K562 (cell line): ENCODE measurements around the gene SORCS1. TPM values are rescaled to one million over a fixed set of nuclear protein-coding genes. Genes with fewer than 3 reads are reported as not detected.
A peak's percentile ranks its signal among the peaks of the same experiment; 100 is the strongest.

Source experiments
- ATAC-seq: fragments of 200-7000 bp; cut with Tn5 transposase; 3 replicates; pipeline ENCODE4 v1.9.1; 2020; ENCODE audit warnings: moderate library complexity
- BruUV-seq: library from RNA; stranded (reverse); fragments of 400-500 nt; replicated peaks from 2 replicates; lab custom pipeline; 2021; lab: Mats Ljungman, UMichigan
- CTCF ChIA-PET: fragments of 300-600 bp; formaldehyde crosslinking; extraction: SDS; loops from one replicate; lab custom pipeline; 2021; ENCODE audit warnings: low intra/inter-chr PET ratio; lab: Yijun Ruan, JAX
- POLR2A ChIA-PET: fragments of 300-600, 350-650 bp; sonication (Branson Sonifier 250); formaldehyde crosslinking; extraction: SDS; loops from one replicate; lab custom pipeline; 2021; ENCODE audit warnings: antibody characterized with exemption, inconsistent platforms; lab: Yijun Ruan, JAX
- DNase-seq, 4 experiments: peaks; one replicate each; pipeline versions ENCODE4 v3.0.0 to v3.0.0-alpha.2; 2011 to 2018; ENCODE audit warnings: low spot score in 3 of 4, mixed read lengths in 3 of 4; ENCODE audit errors: extremely low read depth in 1 of 4
- FAIRE-seq: peaks from 2 replicates; lab custom pipeline; 2011; peaks lifted over from hg19 to GRCh38; lab: Jason Lieb, UNC
- H2AFZ ChIP-seq: 2 replicates; pipeline ENCODE4 v1.6.0; 2011; ENCODE audit warnings: low read depth, low read length, control low read depth, inconsistent platforms
- H3K27ac ChIP-seq: fragments of 200-600 bp; 3 replicates; pipeline ENCODE4 v1.8.0; 2011; ENCODE audit warnings: low read depth, mild to moderate bottlenecking, control low read depth, inconsistent platforms, low read length, moderate library complexity, mixed read lengths; ENCODE audit errors: extremely low read depth
- H3K27me3 ChIP-seq, 2 experiments: fragments of 300-600 bp in 1 of 2; 2 replicates in 1 of 2; 3 replicates in 1 of 2; pipeline versions ENCODE4 v1.6.0 to v1.8.0; 2011; ENCODE audit warnings: inconsistent platforms in 2 of 2, low read length in 2 of 2, mild to moderate bottlenecking in 1 of 2, mixed read lengths in 1 of 2, moderate library complexity in 1 of 2; ENCODE audit not compliant: control insufficient read depth in 2 of 2, insufficient read depth in 2 of 2
- H3K36me3 ChIP-seq: fragments of 300-600 bp; 3 replicates; pipeline ENCODE4 v1.8.0; 2011; ENCODE audit warnings: mild to moderate bottlenecking, low read length, inconsistent platforms; ENCODE audit not compliant: control insufficient read depth, insufficient read depth
- H3K4me1 ChIP-seq, 2 experiments: fragments of 200-600 bp in 1 of 2; replicated peaks in 1 of 2; 2 replicates in 1 of 2; 3 replicates in 1 of 2; pipeline versions ENCODE4 v1.5.1 to v1.8.0; 2011; ENCODE audit warnings: inconsistent platforms in 2 of 2, low read length in 2 of 2, mild to moderate bottlenecking in 1 of 2, mixed read lengths in 1 of 2, moderate library complexity in 1 of 2; ENCODE audit not compliant: control insufficient read depth in 2 of 2, insufficient read depth in 2 of 2
- H3K4me2 ChIP-seq: 2 replicates; pipeline ENCODE4 v1.6.1; 2011; ENCODE audit warnings: low read length, control low read depth, inconsistent platforms, mixed read lengths; ENCODE audit not compliant: insufficient read depth
- H3K4me3 ChIP-seq: fragments of 200-600 bp; sonication (generic), shearing (Covaris generic); 2 replicates; pipeline ENCODE4 v1.5.1; 2016; ENCODE audit warnings: control low read depth, inconsistent platforms
- H3K79me2 ChIP-seq: fragments of 200-600 bp; 3 replicates; pipeline ENCODE4 v1.8.0; 2011; ENCODE audit warnings: low read length, inconsistent platforms; ENCODE audit not compliant: control insufficient read depth, insufficient read depth
- H3K9ac ChIP-seq, 2 experiments: 2 replicates each; pipeline versions ENCODE4 v1.6.0 to v1.6.1; 2011; ENCODE audit warnings: low read depth in 2 of 2, low read length in 2 of 2, control low read depth in 1 of 2, inconsistent platforms in 1 of 2, mild to moderate bottlenecking in 1 of 2, mixed read lengths in 1 of 2; ENCODE audit not compliant: insufficient read depth in 1 of 2
- H3K9me1 ChIP-seq: one replicate; pipeline ENCODE4 v1.6.0; 2011; ENCODE audit warnings: inconsistent platforms, mild to moderate bottlenecking, low read length, moderate library complexity; ENCODE audit not compliant: control insufficient read depth, insufficient read depth
- H3K9me3 ChIP-seq: replicated peaks from 2 replicates; pipeline ENCODE4 v1.5.1; 2011; ENCODE audit warnings: low read depth, low read length, inconsistent platforms; ENCODE audit not compliant: control insufficient read depth, insufficient read depth
- H4K20me1 ChIP-seq: replicated peaks from 2 replicates; pipeline ENCODE4 v1.6.1; 2011; ENCODE audit warnings: low read length, inconsistent platforms, mixed read lengths; ENCODE audit not compliant: control insufficient read depth, insufficient read depth
- BRCA1 ChIP-seq, 2 experiments: fragments of 450-650 bp in 1 of 2; sonication (generic) in 1 of 2; formaldehyde crosslinking in 1 of 2; IDR thresholded peaks; 2 replicates each; pipeline versions ENCODE4 v1.5.0 to v1.6.1; 2017 to 2020; ENCODE audit warnings: mild to moderate bottlenecking in 1 of 2, missing genetic modification reagents in 1 of 2
- DEAF1 ChIP-seq: fragments of 450-650 bp; formaldehyde crosslinking; IDR thresholded peaks from 2 replicates; pipeline ENCODE4 v1.4.0; 2020; ENCODE audit warnings: mild to moderate bottlenecking, moderate library complexity
- EGR1 ChIP-seq: fragments of 450-650 bp; conservative IDR thresholded peaks from 2 replicates; pipeline ENCODE4 v1.6.1; 2017; ENCODE audit warnings: mild to moderate bottlenecking
- FOS ChIP-seq: IDR thresholded peaks from 3 replicates; pipeline ENCODE4 v1.6.1; 2011; ENCODE audit not compliant: insufficient read length; ENCODE audit errors: extremely low read depth
- HMBOX1 ChIP-seq: sonication (generic); IDR thresholded peaks from 2 replicates; pipeline ENCODE4 v1.6.1; 2016
- KAT8 ChIP-seq: fragments of 450-650 bp; IDR thresholded peaks from 2 replicates; pipeline ENCODE4 v1.6.1; 2016; ENCODE audit warnings: low read depth, mild to moderate bottlenecking
- MAFK ChIP-seq: IDR thresholded peaks from 2 replicates; pipeline ENCODE4 v1.6.1; 2011; ENCODE audit warnings: low read length, improper control_type of control experiment
- PHF21A ChIP-seq: fragments of 450-650 bp; IDR thresholded peaks from 2 replicates; pipeline ENCODE4 v1.6.1; 2017; ENCODE audit warnings: low read depth, borderline replicate concordance
- PTRF ChIP-seq: fragments of 450-650 bp; IDR thresholded peaks from 2 replicates; pipeline ENCODE4 v1.6.1; 2016; ENCODE audit warnings: mild to moderate bottlenecking, missing genetic modification characterization, missing compliant biosample characterization
- RBBP5 ChIP-seq: fragments of 200-600 bp; sonication (generic); IDR thresholded peaks from 2 replicates; pipeline ENCODE4 v1.6.1; 2012; ENCODE audit warnings: borderline replicate concordance, mild to moderate bottlenecking, low read length, control low read depth, inconsistent platforms; ENCODE audit not compliant: insufficient read depth, poor library complexity, severe bottlenecking
- RHOXF2B ChIP-seq: fragments of 250-450 bp; sonication (Bioruptor Pico); conservative IDR thresholded peaks from 2 replicates; pipeline ENCODE4 v1.5.1; 2021
- TAF9B ChIP-seq: fragments of 450-650 bp; IDR thresholded peaks from 2 replicates; pipeline ENCODE4 v1.6.1; 2018; ENCODE audit warnings: mild to moderate bottlenecking; ENCODE audit not compliant: partially characterized antibody
- ZBTB8A ChIP-seq: fragments of 450-650 bp; IDR thresholded peaks from 2 replicates; pipeline ENCODE4 v1.6.1; 2018; ENCODE audit warnings: mild to moderate bottlenecking, moderate library complexity; ENCODE audit not compliant: partially characterized antibody
- ZNF277 ChIP-seq: fragments of 250-450 bp; sonication (Bioruptor Pico); IDR thresholded peaks from 2 replicates; pipeline ENCODE4 v1.8.0; 2022; ENCODE audit warnings: inconsistent platforms, mild to moderate bottlenecking, moderate library complexity, borderline replicate concordance
- ZNF41 ChIP-seq: fragments of 250-450 bp; sonication (Bioruptor Pico); conservative IDR thresholded peaks from 2 replicates; pipeline ENCODE4 v1.4.0; 2020; ENCODE audit warnings: mild to moderate bottlenecking
- ZNF668 ChIP-seq: fragments of 250-450 bp; sonication (Bioruptor Pico); IDR thresholded peaks from 2 replicates; pipeline ENCODE4 v1.8.0; 2022; ENCODE audit warnings: mild to moderate bottlenecking, inconsistent platforms
- WGBS: fragments of 100-300 bp; shearing (Covaris generic); methylation state at CpG from one replicate; pipeline ENCODE4 v1.1.6; 2016; ENCODE audit warnings: low coverage, mixed read lengths; ENCODE audit not compliant: insufficient coverage; ENCODE audit errors: missing lambda C conversion rate; 5-methylcytosine and 5-hydroxymethylcytosine counted together
- in situ Hi-C: fragments of 300-500 bp; cut with MboI; formaldehyde crosslinking; loops from 4 replicates; pipeline ENCODE4 v1.15.0; 2018; ENCODE audit warnings: inconsistent platforms, mixed read lengths
- intact Hi-C: fragments of 100-400 bp; cut with micrococcal nuclease; formaldehyde crosslinking; loops from 2 replicates; pipeline ENCODE4 v1.14.2; 2022
- polyA plus RNA-seq, 8 experiments: library from polyadenylated mRNA; depleted of rRNA in 4 of 8; stranded (reverse) in 5 of 8; unstranded in 3 of 8; fragments of >200 nt; fragmentation: Nextera tagmentation in 2 of 8; fragmentation: Illumina TruSeq in 1 of 8; extraction: Ambion mirVana in 2 of 8; extraction: Trizol in 1 of 8; gene quantifications; 2 replicates each; pipeline versions ENCODE4 v1.2.1 to v1.2.3, GENCODE V29; 2011 to 2014; ENCODE audit warnings: inconsistent platforms in 1 of 8, missing spikeins in 1 of 8
- total RNA-seq, 7 experiments: library from RNA; depleted of rRNA in 6 of 7; stranded (reverse); fragments of >200 nt in 6 of 7; fragmentation: Illumina TruSeq in 2 of 7; extraction: Trizol in 2 of 7; gene quantifications; 2 replicates each; pipeline versions ENCODE4 v1.2.1 to v1.2.3, GENCODE V29; 2011 to 2021; ENCODE audit warnings: low replicate concordance in 1 of 7
- TF ChIP-seq, protein P1 (sequence below): fragments of 200-800 bp; sonication (Bioruptor generic); IDR thresholded peaks from 2 replicates; pipeline ENCODE4 v1.6.1; 2017; ENCODE audit warnings: missing genetic modification characterization, missing compliant biosample characterization

The SORCS1 gene
- total and polyA plus RNA-seq, 9 of the 15 experiments (the other 6 are each of a cell fraction or from before 2014, with no cell fraction given), result 1.5 to 3.9 (median 2.7) TPM

DNA sequence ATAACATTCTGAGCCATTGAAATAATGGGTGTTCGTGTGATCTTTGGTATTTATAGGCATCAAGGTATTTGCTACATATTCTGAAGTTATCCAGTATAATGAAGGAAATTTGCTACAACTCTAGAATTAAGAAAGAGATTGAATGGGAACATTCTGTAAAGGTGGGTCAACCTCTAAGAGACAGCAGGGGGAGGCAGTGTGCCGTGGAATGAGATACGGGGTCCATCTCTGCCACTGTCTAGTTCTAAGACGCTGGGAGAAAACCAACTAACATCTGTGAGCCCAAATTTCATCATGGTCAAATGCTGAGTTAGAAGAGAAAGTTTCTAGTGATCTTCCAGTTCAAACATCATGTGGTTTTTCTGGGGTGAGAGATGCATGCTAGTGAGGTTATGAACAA, 368.9 kb downstream of the SORCS1 start (continued):
- TF ChIP-seq DEAF1 (peak; percentile 40; the same call in 1 of the 2 replicates), RHOXF2B (CRISPR knock-in tag) (no peak), HMBOX1 (peak; percentile 42; the same call in 1 of the 2 replicates)

DNA sequence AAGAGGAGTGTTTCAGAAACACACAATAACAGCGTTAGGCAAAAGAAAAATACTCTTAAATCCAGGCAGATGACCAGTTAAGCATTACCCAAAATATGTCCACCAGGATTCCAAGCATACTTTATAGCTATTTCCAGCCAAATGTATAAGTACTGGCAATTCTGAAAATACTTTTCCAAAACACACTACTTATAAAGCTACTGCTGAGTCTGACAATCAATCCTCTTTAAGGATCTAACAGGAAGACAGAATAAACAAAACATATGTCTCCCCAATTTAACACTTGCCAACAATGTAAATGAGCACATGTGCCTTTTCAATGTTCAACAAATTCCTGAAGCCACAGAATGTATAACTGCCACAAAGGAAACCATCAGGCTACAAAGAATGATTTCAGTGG, 370.9 kb downstream of the SORCS1 start:
- ChIA-PET CTCF (no interaction called here), POLR2A (interaction anchor here (0.6 kb wide), 1 partner anchor 239 kb away, joined by 3 read pairs; no protein-coding TSS in a partner anchor)
- Histone ChIP-seq H3K9me1 (no peaks in the 10 kb centered on the region), H3K36me3 (no peaks in the 10 kb centered on the region), H3K79me2 (no peaks in the 10 kb centered on the region), H3K9ac (no peak overlapping the region), H3K27ac (no peak overlapping the region), H2AFZ (no peak overlapping the region), H3K4me1 (no peaks in the 10 kb centered on the region), H3K4me2 (no peak overlapping the region), H4K20me1 (no peaks in the 10 kb centered on the region), H3K27me3 (no peaks in the 10 kb centered on the region), H3K4me3 (no peak overlapping the region), H3K9me3 (no peaks in the 10 kb centered on the region)
- ATAC-seq (no peak), FAIRE-seq (no peak), DNase-seq (no peak)
- BruUV-seq, result no TSS peak
- WGBS, result 0% methylated on average over 1 of the region's 1 CpG
- in situ Hi-C loops (no loop called here), intact Hi-C loops (no loop called here)
- TF ChIP-seq, protein P1, sequence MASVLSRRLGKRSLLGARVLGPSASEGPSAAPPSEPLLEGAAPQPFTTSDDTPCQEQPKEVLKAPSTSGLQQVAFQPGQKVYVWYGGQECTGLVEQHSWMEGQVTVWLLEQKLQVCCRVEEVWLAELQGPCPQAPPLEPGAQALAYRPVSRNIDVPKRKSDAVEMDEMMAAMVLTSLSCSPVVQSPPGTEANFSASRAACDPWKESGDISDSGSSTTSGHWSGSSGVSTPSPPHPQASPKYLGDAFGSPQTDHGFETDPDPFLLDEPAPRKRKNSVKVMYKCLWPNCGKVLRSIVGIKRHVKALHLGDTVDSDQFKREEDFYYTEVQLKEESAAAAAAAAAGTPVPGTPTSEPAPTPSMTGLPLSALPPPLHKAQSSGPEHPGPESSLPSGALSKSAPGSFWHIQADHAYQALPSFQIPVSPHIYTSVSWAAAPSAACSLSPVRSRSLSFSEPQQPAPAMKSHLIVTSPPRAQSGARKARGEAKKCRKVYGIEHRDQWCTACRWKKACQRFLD (CRISPR knock-in tag), result no peak
- TF ChIP-seq ZNF277 (CRISPR knock-in tag) (no peak), BRCA1 (IDR thresholded peaks at IDR 0.05) (no peak), BRCA1 (CRISPR knock-in tag; IDR thresholded peaks at IDR 0.05) (no peak), ZNF41 (no peak), ZBTB8A (no peak), PHF21A (no peak), MAFK (no peak), KAT8 (no peak), EGR1 (no peak), RHOXF2B (CRISPR knock-in tag) (no peak), PTRF (tag) (no peak), FOS (no peak), RBBP5 (no peak), TAF9B (no peak), ZNF668 (CRISPR knock-in tag) (no peak)
